ENCODE data around the gene HDLBP.
"Not testable (repeated sequence)": the region's sequence is repeated elsewhere in the genome, so short reads cannot be mapped to it uniquely, and the experiment has no call there.

The HDLBP gene

GRCh38 chr2:241198381-241199279, 116.8 kb downstream of the HDLBP start:
- in situ Hi-C loops (cut with HindIII; ENCODE audit: low pct_unique_long_range_greater_than_20kb, low sequenced_read_pairs): no loop called here
- no peak for TF ChIP-seq JUND (IDR thresholded peaks at IDR 0.05; ENCODE audit: low read depth)
- DNase-seq (ENCODE audit: low read depth in 1 of 2, low spot score in 1 of 2): no peak

GRCh38 chr2:241197947-241198346, 117.5 kb downstream of the HDLBP start:
- in situ Hi-C loops (cut with HindIII; ENCODE audit: low pct_unique_long_range_greater_than_20kb, low sequenced_read_pairs): no loop called here
- no peak for DNase-seq (ENCODE audit: low read depth in 1 of 2, low spot score in 1 of 2)
- TF ChIP-seq JUND (IDR thresholded peaks at IDR 0.05; ENCODE audit: low read depth): no peak

- in situ Hi-C loops (cut with HindIII; ENCODE audit: low pct_unique_long_range_greater_than_20kb, low sequenced_read_pairs); DNase-seq (ENCODE audit: low read depth in 1 of 2, low spot score in 1 of 2): not testable (repeated sequence)
Measured at GRCh38 chr2:241197246-241197645, 118.2 kb downstream of the HDLBP start.

GRCh38 chr2:241195506-241196130, 119.9 kb downstream of the HDLBP start:
- in situ Hi-C loops (cut with HindIII; ENCODE audit: low pct_unique_long_range_greater_than_20kb, low sequenced_read_pairs): no loop called here
- TF ChIP-seq JUND (IDR thresholded peaks at IDR 0.05; ENCODE audit: low read depth): no peak
- no peak for DNase-seq (ENCODE audit: low read depth in 1 of 2, low spot score in 1 of 2)

GRCh38 chr2:241194811-241195210, 120.7 kb downstream of the HDLBP start:
- no peak for TF ChIP-seq JUND (IDR thresholded peaks at IDR 0.05; ENCODE audit: low read depth)
- no peak for DNase-seq (ENCODE audit: low read depth in 1 of 2, low spot score in 1 of 2)
- in situ Hi-C loops (cut with HindIII; ENCODE audit: low pct_unique_long_range_greater_than_20kb, low sequenced_read_pairs): no loop called here

GRCh38 chr2:241193271-241193670, 122.2 kb downstream of the HDLBP start:
- in situ Hi-C loops (cut with HindIII; ENCODE audit: low pct_unique_long_range_greater_than_20kb, low sequenced_read_pairs): no loop called here

GRCh38 chr2:241191081-241191480, 124.4 kb downstream of the HDLBP start:
- in situ Hi-C loops (cut with HindIII; ENCODE audit: low pct_unique_long_range_greater_than_20kb, low sequenced_read_pairs): no loop called here
- DNase-seq (ENCODE audit: low read depth in 1 of 2, low spot score in 1 of 2): no peak

More at GRCh38 chr2:241193271-241193670, 122.2 kb downstream of the HDLBP start:
- no peak for DNase-seq (ENCODE audit: low read depth in 1 of 2, low spot score in 1 of 2)
- no peak for TF ChIP-seq JUND (IDR thresholded peaks at IDR 0.05; ENCODE audit: low read depth)

GRCh38 chr2:241190291-241190981, 125.0 kb downstream of the HDLBP start:
- in situ Hi-C loops (cut with HindIII; ENCODE audit: low pct_unique_long_range_greater_than_20kb, low sequenced_read_pairs): no loop called here
- no peak for DNase-seq (ENCODE audit: low read depth in 1 of 2, low spot score in 1 of 2)
- no peak for TF ChIP-seq JUND (IDR thresholded peaks at IDR 0.05; ENCODE audit: low read depth)

More at GRCh38 chr2:241191081-241191480, 124.4 kb downstream of the HDLBP start:
- TF ChIP-seq JUND (IDR thresholded peaks at IDR 0.05; ENCODE audit: low read depth): no peak

GRCh38 chr2:241189856-241190201, 125.6 kb downstream of the HDLBP start:
- DNase-seq (ENCODE audit: low read depth in 1 of 2, low spot score in 1 of 2): no peak
- no peak for TF ChIP-seq JUND (IDR thresholded peaks at IDR 0.05; ENCODE audit: low read depth)
- in situ Hi-C loops (cut with HindIII; ENCODE audit: low pct_unique_long_range_greater_than_20kb, low sequenced_read_pairs): no loop called here

GRCh38 chr2:241189093-241189855, 126.2 kb downstream of the HDLBP start:
- no peak for DNase-seq (ENCODE audit: low read depth in 1 of 2, low spot score in 1 of 2)
- in situ Hi-C loops (cut with HindIII; ENCODE audit: low pct_unique_long_range_greater_than_20kb, low sequenced_read_pairs): no loop called here
- TF ChIP-seq JUND (IDR thresholded peaks at IDR 0.05; ENCODE audit: low read depth): no peak

- in situ Hi-C loops (cut with HindIII; ENCODE audit: low pct_unique_long_range_greater_than_20kb, low sequenced_read_pairs): no loop called here
- TF ChIP-seq JUND (IDR thresholded peaks at IDR 0.05; ENCODE audit: low read depth): no peak
- DNase-seq (ENCODE audit: low read depth in 1 of 2, low spot score in 1 of 2): no peak
Measured at GRCh38 chr2:241188361-241189092, 126.9 kb downstream of the HDLBP start, which contains the start of gene ANO7. Gene ANO7, plus strand, starts transcription at chr2:241188677. Its CDS starts 1,387 bp downstream, at chr2:241190064.

- no peak for TF ChIP-seq JUND (IDR thresholded peaks at IDR 0.05; ENCODE audit: low read depth)
- in situ Hi-C loops (cut with HindIII; ENCODE audit: low pct_unique_long_range_greater_than_20kb, low sequenced_read_pairs): no loop called here
- DNase-seq (ENCODE audit: low read depth in 1 of 2, low spot score in 1 of 2): no peak
Measured at GRCh38 chr2:241187918-241188234, 127.6 kb downstream of the HDLBP start.
